Natural killer cell (primary cell): ENCODE measurements around the gene CHST11. TPM values are rescaled to one million over a fixed set of nuclear protein-coding genes. Genes with fewer than 3 reads are reported as not detected.

Experiments used
- ATAC-seq, 3 donors: fragments of 150-1000 bp in 2 of 3; fragments of 200-7000 bp in 1 of 3; cut with Tn5 transposase; 1 replicate in 1 of 3; 2 replicates in 2 of 3; pipeline ENCODE4 v1.10.0; 2021; ENCODE audit warnings: mild to moderate bottlenecking in 2 of 3, moderate library complexity in 2 of 3
- DNase-seq, 2 donors: peaks; one replicate each; pipeline versions ENCODE4 v3.0.0 to v3.0.0-alpha.2; 2013 to 2021; ENCODE audit warnings: mixed read lengths in 1 of 2
- H3K27ac ChIP-seq: one replicate; pipeline ENCODE4 v1.5.1; 2013; ENCODE audit warnings: mild to moderate bottlenecking, low read length
- H3K27me3 ChIP-seq: one replicate; pipeline ENCODE4 v1.6.1; 2013; ENCODE audit warnings: low read length; ENCODE audit not compliant: control insufficient read depth, insufficient read depth
- H3K36me3 ChIP-seq: one replicate; pipeline ENCODE4 v1.6.1; 2013; ENCODE audit warnings: low read length; ENCODE audit not compliant: control insufficient read depth, insufficient read depth
- H3K4me1 ChIP-seq: one replicate; pipeline ENCODE4 v1.6.1; 2013; ENCODE audit warnings: low read length; ENCODE audit not compliant: control insufficient read depth, insufficient read depth
- H3K4me3 ChIP-seq: one replicate; pipeline ENCODE4 v1.5.1; 2013; ENCODE audit warnings: low read length
- H3K9me3 ChIP-seq: one replicate; pipeline ENCODE4 v1.6.1; 2013; ENCODE audit warnings: low read length; ENCODE audit not compliant: control insufficient read depth, insufficient read depth
- H3K27ac Mint-ChIP-seq, 2 donors: one replicate each; pipeline ENCODE4 v1.8.0; 2022; ENCODE audit warnings: mild to moderate bottlenecking in 2 of 2, mixed read lengths in 2 of 2, moderate library complexity in 1 of 2
- H3K27me3 Mint-ChIP-seq, 2 donors: one replicate each; pipeline ENCODE4 v1.8.0; 2022; ENCODE audit warnings: low read depth in 2 of 2, mixed read lengths in 2 of 2
- H3K36me3 Mint-ChIP-seq: one replicate; pipeline ENCODE4 v1.8.0; 2022; ENCODE audit warnings: mixed read lengths
- H3K4me1 Mint-ChIP-seq, 2 donors: one replicate each; pipeline ENCODE4 v1.8.0; 2022; ENCODE audit warnings: mixed read lengths in 2 of 2
- H3K4me3 Mint-ChIP-seq: one replicate; pipeline ENCODE4 v1.8.0; 2022; ENCODE audit warnings: mild to moderate bottlenecking, moderate library complexity, mixed read lengths
- H3K9me3 Mint-ChIP-seq, 2 donors: one replicate each; pipeline ENCODE4 v1.8.0; 2022; ENCODE audit warnings: mixed read lengths in 2 of 2
- WGBS: methylation state at CpG from one replicate; pipeline ENCODE4 v1.1.7; 2013; ENCODE audit warnings: missing lambda C conversion rate; ENCODE audit not compliant: insufficient coverage; 5-methylcytosine and 5-hydroxymethylcytosine counted together
- intact Hi-C: fragments of 100-400 bp; cut with micrococcal nuclease; formaldehyde crosslinking; loops from one replicate; pipeline ENCODE4 v1.14.2; 2022
- total RNA-seq, 4 donors: library from RNA; stranded (reverse); fragments of 120-200 nt in 1 of 4; gene quantifications; one replicate each; pipeline versions ENCODE4 v1.2.3 to v1.2.4, GENCODE V29; 2013 to 2022
- TF ChIP-seq, protein P1 (sequence below): fragments of 200-600 bp; IDR thresholded peaks from one replicate; pipeline ENCODE4 v1.8.0; 2022; ENCODE audit warnings: antibody characterized with exemption

Gene CHST11
- total RNA-seq, 3 donors from 2014 or later (not counting 1 experiment from before 2014, with no cell fraction given): 85.3 to 118 (median 96.1) TPM

DNA sequence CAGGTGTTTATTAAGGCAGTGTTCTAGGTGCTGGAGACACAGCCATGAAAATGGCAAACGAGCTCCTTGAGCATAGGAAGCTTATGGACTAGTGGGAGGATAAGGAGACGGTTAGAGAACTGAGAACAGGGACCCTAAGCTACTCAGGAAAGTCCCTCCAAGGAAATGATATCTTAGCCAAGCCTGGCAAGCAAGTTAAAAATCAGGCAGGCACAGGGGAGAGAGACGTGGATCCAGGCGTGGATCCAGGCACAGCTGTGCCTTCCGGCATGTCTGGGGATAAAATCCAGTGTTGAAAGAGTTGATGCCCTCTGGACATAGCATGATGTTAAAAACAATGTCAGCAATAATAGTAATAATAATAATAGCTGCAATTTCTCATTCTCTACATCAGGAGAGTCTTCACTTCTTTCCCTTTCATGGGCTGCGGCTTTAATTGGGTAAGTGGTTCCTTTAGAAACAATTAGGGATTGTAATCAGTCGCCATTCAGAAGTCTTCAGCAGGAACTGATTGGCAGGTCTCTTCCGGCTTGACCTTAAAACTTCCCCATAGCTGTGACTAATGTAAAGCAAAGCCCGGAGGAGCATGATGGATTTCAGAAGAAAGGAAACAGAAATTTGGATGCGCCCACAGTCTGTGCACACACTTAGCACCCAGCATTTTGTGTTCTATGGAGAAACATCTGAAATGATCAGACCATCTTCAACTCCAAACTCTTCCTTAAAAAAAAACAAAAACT is 271.1 kb downstream of the CHST11 start:
- no peak overlapping the region for H3K27ac ChIP-seq
- no peak overlapping the region for H3K4me3 Mint-ChIP-seq
- no peaks in the 10 kb centered on the region for H3K36me3 Mint-ChIP-seq
- TF ChIP-seq, protein P1, sequence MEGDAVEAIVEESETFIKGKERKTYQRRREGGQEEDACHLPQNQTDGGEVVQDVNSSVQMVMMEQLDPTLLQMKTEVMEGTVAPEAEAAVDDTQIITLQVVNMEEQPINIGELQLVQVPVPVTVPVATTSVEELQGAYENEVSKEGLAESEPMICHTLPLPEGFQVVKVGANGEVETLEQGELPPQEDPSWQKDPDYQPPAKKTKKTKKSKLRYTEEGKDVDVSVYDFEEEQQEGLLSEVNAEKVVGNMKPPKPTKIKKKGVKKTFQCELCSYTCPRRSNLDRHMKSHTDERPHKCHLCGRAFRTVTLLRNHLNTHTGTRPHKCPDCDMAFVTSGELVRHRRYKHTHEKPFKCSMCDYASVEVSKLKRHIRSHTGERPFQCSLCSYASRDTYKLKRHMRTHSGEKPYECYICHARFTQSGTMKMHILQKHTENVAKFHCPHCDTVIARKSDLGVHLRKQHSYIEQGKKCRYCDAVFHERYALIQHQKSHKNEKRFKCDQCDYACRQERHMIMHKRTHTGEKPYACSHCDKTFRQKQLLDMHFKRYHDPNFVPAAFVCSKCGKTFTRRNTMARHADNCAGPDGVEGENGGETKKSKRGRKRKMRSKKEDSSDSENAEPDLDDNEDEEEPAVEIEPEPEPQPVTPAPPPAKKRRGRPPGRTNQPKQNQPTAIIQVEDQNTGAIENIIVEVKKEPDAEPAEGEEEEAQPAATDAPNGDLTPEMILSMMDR: no peak
- H3K4me1 ChIP-seq: peaks cover 43% of the 10 kb centered on the region
- H3K9me3 ChIP-seq: no peaks in the 10 kb centered on the region
- no peak overlapping the region for H3K4me3 ChIP-seq
- no peaks in the 10 kb centered on the region for H3K9me3 Mint-ChIP-seq
- DNase-seq (no peak), ATAC-seq (peak in 1 of 3 donors; percentile 49)
- intact Hi-C loops: no loop called here
- 89% methylated on average over 9 of the region's 10 CpGs for WGBS
- H3K4me1 Mint-ChIP-seq: peaks cover 79 to 88% of the 10 kb centered on the region in 2 donors
- H3K27ac Mint-ChIP-seq: no peak overlapping the region
- no peaks in the 10 kb centered on the region for H3K27me3 ChIP-seq
- H3K27me3 Mint-ChIP-seq: no peaks in the 10 kb centered on the region
- no peaks in the 10 kb centered on the region for H3K36me3 ChIP-seq

DNA sequence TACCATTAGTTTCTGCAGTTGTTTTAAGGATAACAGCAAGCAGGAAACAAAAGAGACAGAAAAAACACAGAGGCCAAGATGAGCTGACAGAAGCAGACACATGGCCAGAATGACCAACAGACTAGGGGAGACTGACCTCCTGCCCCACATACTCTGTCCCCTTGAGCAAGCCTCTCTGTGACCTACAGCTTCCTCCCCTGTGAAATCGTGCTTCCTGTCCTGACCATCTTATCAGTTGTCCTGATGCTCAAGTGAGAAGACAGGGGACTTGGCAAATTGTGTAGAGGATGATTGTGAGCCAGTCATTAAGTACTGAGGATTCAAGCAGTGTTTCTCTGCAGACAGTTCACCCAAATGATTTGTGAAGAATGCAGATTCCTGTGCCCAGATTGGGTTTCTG is 272.3 kb downstream of the CHST11 start:
- peaks cover 78 to 84% of the 10 kb centered on the region in 2 donors for H3K4me1 Mint-ChIP-seq
- DNase-seq: no peak
- Histone ChIP-seq H3K4me3 (no peak overlapping the region), H3K27me3 (no peaks in the 10 kb centered on the region), H3K27ac (no peak overlapping the region), H3K9me3 (no peaks in the 10 kb centered on the region), H3K4me1 (peaks cover 46% of the 10 kb centered on the region), H3K36me3 (no peaks in the 10 kb centered on the region)
- WGBS: 50% methylated on average over 1 of the region's 1 CpG
- H3K4me3 Mint-ChIP-seq: no peak overlapping the region
- ATAC-seq: peak in 2 of 3 donors; percentile 23 to 48
- H3K9me3 Mint-ChIP-seq: no peaks in the 10 kb centered on the region
- TF ChIP-seq, protein P1: no peak
- intact Hi-C loops: no loop called here
- no peaks in the 10 kb centered on the region for H3K27me3 Mint-ChIP-seq
- peak overlapping the region; percentile 15 to 77 for H3K27ac Mint-ChIP-seq
- no peaks in the 10 kb centered on the region for H3K36me3 Mint-ChIP-seq

DNA sequence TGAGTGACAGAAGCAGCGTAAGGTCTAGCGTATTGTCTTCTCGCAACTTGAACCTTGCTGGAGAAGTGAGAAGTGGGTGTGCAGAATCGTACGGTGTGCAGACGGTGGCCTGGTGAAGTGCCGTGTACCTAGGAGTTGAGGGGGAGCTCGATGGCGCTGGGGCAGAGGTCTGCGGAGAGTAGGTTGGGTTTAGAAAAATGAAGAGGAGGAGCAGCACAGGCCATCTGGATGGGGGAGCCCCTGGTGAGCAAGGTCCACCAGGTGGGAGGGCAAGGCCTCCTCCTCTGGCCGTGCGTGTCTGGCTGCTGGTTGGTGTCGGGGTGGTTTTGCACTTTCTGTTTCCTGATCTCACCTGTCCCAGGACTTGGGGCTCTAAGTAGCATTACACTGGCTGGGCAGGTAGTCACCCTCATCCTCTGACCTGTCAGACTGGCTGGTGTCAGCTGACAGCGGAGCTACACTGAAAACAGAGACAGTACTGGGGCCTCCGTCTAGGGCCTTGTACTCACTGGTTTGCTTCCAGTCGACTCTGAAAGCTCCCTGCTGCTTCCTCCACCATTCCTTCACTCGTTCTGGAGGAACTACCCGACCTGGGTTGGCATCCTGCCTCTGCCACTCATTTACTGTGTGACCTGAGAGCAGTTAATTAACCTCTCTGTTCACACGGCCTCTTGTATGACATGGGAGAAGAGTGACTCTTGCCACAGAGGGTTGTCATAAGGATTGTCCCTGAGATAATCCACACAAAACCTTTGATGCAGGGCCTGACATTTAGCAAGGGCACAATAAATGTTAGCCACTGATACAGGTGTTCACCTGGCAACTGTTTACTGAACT is 273.1 kb downstream of the CHST11 start:
- Mint-ChIP-seq H3K4me1 (peaks cover 77 to 82% of the 10 kb centered on the region in 2 donors), H3K27ac (peak overlapping the region; percentile 15 to 77), H3K36me3 (no peaks in the 10 kb centered on the region), H3K27me3 (no peaks in the 10 kb centered on the region), H3K4me3 (no peak overlapping the region), H3K9me3 (no peaks in the 10 kb centered on the region)
- Histone ChIP-seq H3K4me1 (peaks cover 47% of the 10 kb centered on the region), H3K4me3 (no peak overlapping the region), H3K27me3 (no peaks in the 10 kb centered on the region), H3K9me3 (no peaks in the 10 kb centered on the region), H3K27ac (no peak overlapping the region), H3K36me3 (no peaks in the 10 kb centered on the region)
- ATAC-seq: no peak
- TF ChIP-seq, protein P1: no peak
- no peak for DNase-seq
- 86% methylated on average over 19 of the region's 19 CpGs for WGBS
- intact Hi-C loops: no loop called here
